Caco-2 (cell line): Measurements from ENCODE around the gene RALGPS1. TPM values are rescaled to one million over a fixed set of nuclear protein-coding genes. Genes with fewer than 3 reads are reported as not detected.

ENCODE experiments used
- BruUV-seq: library from RNA; stranded (reverse); fragments of 400-500 nt; replicated peaks from 2 replicates; lab custom pipeline; 2021; lab: Mats Ljungman, UMichigan
- CTCF ChIA-PET: fragments of 300-600 bp; sonication (Branson Sonifier 250); formaldehyde crosslinking; loops from one replicate; lab custom pipeline; 2022; ENCODE audit warnings: antibody characterized with exemption; lab: Charles Lee
- POLR2A ChIA-PET: fragments of 300-600 bp; sonication (Branson Sonifier 250); formaldehyde crosslinking; loops from one replicate; lab custom pipeline; 2022; ENCODE audit warnings: antibody characterized with exemption; lab: Charles Lee
- DNase-seq, 2 experiments: peaks; one replicate each; pipeline versions ENCODE4 v3.0.0 to v3.0.0-alpha.2; 2020 to 2022
- H3K27me3 ChIP-seq: replicated peaks from 2 replicates; pipeline ENCODE4 v1.6.0; 2011; ENCODE audit warnings: low read length; ENCODE audit not compliant: control insufficient read depth, insufficient read depth
- H3K36me3 ChIP-seq: 2 replicates; pipeline ENCODE4 v1.5.1; 2011; ENCODE audit warnings: low read length; ENCODE audit not compliant: control insufficient read depth, insufficient read depth
- H3K4me1 ChIP-seq: fragments of 250-450 bp; sonication (Bioruptor Pico); 2 replicates; pipeline ENCODE4 v1.5.1; 2020; ENCODE audit warnings: mild to moderate bottlenecking
- H3K4me3 ChIP-seq: 2 replicates; pipeline ENCODE4 v1.5.1; 2011; ENCODE audit warnings: low read depth, mild to moderate bottlenecking, control low read depth, low read length
- H3K9me3 ChIP-seq: fragments of 250-450 bp; sonication (Bioruptor Pico); 2 replicates; pipeline ENCODE4 v1.5.1; 2020; ENCODE audit warnings: mild to moderate bottlenecking, moderate library complexity
- H3K27ac Mint-ChIP-seq: one replicate; pipeline ENCODE4 v1.8.0; 2022; ENCODE audit warnings: mixed read lengths; ENCODE audit not compliant: unreplicated experiment
- H3K27me3 Mint-ChIP-seq: one replicate; pipeline ENCODE4 v1.8.0; 2022; ENCODE audit warnings: mixed read lengths; ENCODE audit not compliant: insufficient read depth, unreplicated experiment
- H3K36me3 Mint-ChIP-seq: one replicate; pipeline ENCODE4 v1.8.0; 2022; ENCODE audit warnings: mild to moderate bottlenecking, mixed read lengths; ENCODE audit not compliant: insufficient read depth, unreplicated experiment
- H3K4me1 Mint-ChIP-seq: one replicate; pipeline ENCODE4 v1.8.0; 2022; ENCODE audit warnings: low read depth, mixed read lengths; ENCODE audit not compliant: unreplicated experiment
- H3K4me3 Mint-ChIP-seq: one replicate; pipeline ENCODE4 v1.8.0; 2022; ENCODE audit warnings: mild to moderate bottlenecking, moderate library complexity, mixed read lengths; ENCODE audit not compliant: unreplicated experiment
- H3K9me3 Mint-ChIP-seq: one replicate; pipeline ENCODE4 v1.8.0; 2022; ENCODE audit warnings: mixed read lengths; ENCODE audit not compliant: unreplicated experiment
- CTCF ChIP-seq, 2 experiments: fragments of 200-600 bp in 1 of 2; IDR thresholded peaks; 1 replicate in 1 of 2; 2 replicates in 1 of 2; pipeline versions ENCODE4 v1.5.1 to v1.8.0; 2011 to 2022; ENCODE audit warnings: antibody characterized with exemption in 1 of 2, control low read depth in 1 of 2, inconsistent platforms in 1 of 2, low read depth in 1 of 2, low read length in 1 of 2, mild to moderate bottlenecking in 1 of 2, moderate library complexity in 1 of 2; ENCODE audit not compliant: insufficient read depth in 1 of 2, severe bottlenecking in 1 of 2, unreplicated experiment in 1 of 2
- intact Hi-C: fragments of 100-400 bp; cut with micrococcal nuclease; formaldehyde crosslinking; loops from one replicate; pipeline ENCODE4 v1.10.0; 2022; ENCODE audit not compliant: unreplicated experiment
- total RNA-seq: library from RNA; stranded (reverse); gene quantifications from 2 replicates; pipeline ENCODE4 v1.2.3, GENCODE V29; 2022

The RALGPS1 gene
- total RNA-seq, 1 experiment from 2014 or later: 41.5 TPM

- Mint-ChIP-seq H3K27ac (no peak overlapping the region), H3K27me3 (no peaks in the 10 kb centered on the region), H3K9me3 (no peaks in the 10 kb centered on the region), H3K4me3 (no peak overlapping the region), H3K4me1 (no peaks in the 10 kb centered on the region), H3K36me3 (no peaks in the 10 kb centered on the region)
- TF ChIP-seq CTCF (IDR thresholded peaks at IDR 0.05; ENCODE audit: insufficient read depth in 1 of 2, low read depth in 1 of 2, low read length in 1 of 2, severe bottlenecking in 1 of 2, unreplicated experiment in 1 of 2): no peak
- no peak for DNase-seq
- no peaks in the 10 kb centered on the region; the same call in 1 of the 2 replicates for H3K36me3 ChIP-seq
- no peaks in the 10 kb centered on the region for H3K27me3 ChIP-seq
- no peaks in the 10 kb centered on the region for H3K9me3 ChIP-seq
- ChIA-PET POLR2A (no interaction called here), CTCF (no interaction called here)
- BruUV-seq: no TSS peak
- H3K4me3 ChIP-seq: no peak overlapping the region
- H3K4me1 ChIP-seq: no peaks in the 10 kb centered on the region
- intact Hi-C loops: no loop called here
These were observed 133.4 kb downstream of the RALGPS1 start for GRCh38 chr9:127047971-127048370.

- intact Hi-C loops: no loop called here
- CTCF ChIA-PET: no interaction called here
- H3K36me3 Mint-ChIP-seq: no peaks in the 10 kb centered on the region
- H3K27me3 Mint-ChIP-seq: no peaks in the 10 kb centered on the region
- no peaks in the 10 kb centered on the region for H3K4me1 Mint-ChIP-seq
- no peaks in the 10 kb centered on the region for H3K27me3 ChIP-seq
- H3K4me1 ChIP-seq: no peaks in the 10 kb centered on the region
- BruUV-seq: no TSS peak
- H3K36me3 ChIP-seq: no peaks in the 10 kb centered on the region; the same call in 1 of the 2 replicates
- H3K9me3 ChIP-seq: no peaks in the 10 kb centered on the region
- H3K27ac Mint-ChIP-seq: no peak overlapping the region
- no peak for DNase-seq
- POLR2A ChIA-PET: no interaction called here
- no peak overlapping the region for H3K4me3 ChIP-seq
- TF ChIP-seq CTCF (IDR thresholded peaks at IDR 0.05; ENCODE audit: insufficient read depth in 1 of 2, low read depth in 1 of 2, low read length in 1 of 2, severe bottlenecking in 1 of 2, unreplicated experiment in 1 of 2): no peak
- H3K4me3 Mint-ChIP-seq: no peak overlapping the region
- no peaks in the 10 kb centered on the region for H3K9me3 Mint-ChIP-seq
These were observed 134.5 kb downstream of the RALGPS1 start for GRCh38 chr9:127049044-127049443.

GRCh38 chr9:127049581-127049980, 135.0 kb downstream of the RALGPS1 start:
- Histone ChIP-seq H3K27me3 (no peaks in the 10 kb centered on the region), H3K4me3 (no peak overlapping the region), H3K4me1 (no peaks in the 10 kb centered on the region), H3K36me3 (no peaks in the 10 kb centered on the region; the same call in 1 of the 2 replicates), H3K9me3 (no peaks in the 10 kb centered on the region)
- intact Hi-C loops: no loop called here
- no peaks in the 10 kb centered on the region for H3K4me1 Mint-ChIP-seq
- H3K4me3 Mint-ChIP-seq: no peak overlapping the region
- POLR2A ChIA-PET: no interaction called here
- DNase-seq: no peak
- BruUV-seq: no TSS peak
- CTCF ChIA-PET: no interaction called here
- TF ChIP-seq CTCF (IDR thresholded peaks at IDR 0.05; ENCODE audit: insufficient read depth in 1 of 2, low read depth in 1 of 2, low read length in 1 of 2, severe bottlenecking in 1 of 2, unreplicated experiment in 1 of 2): no peak
- no peaks in the 10 kb centered on the region for H3K36me3 Mint-ChIP-seq
- H3K27ac Mint-ChIP-seq: no peak overlapping the region
- H3K9me3 Mint-ChIP-seq: no peaks in the 10 kb centered on the region
- no peaks in the 10 kb centered on the region for H3K27me3 Mint-ChIP-seq
